Measurements from ENCODE around the gene HPS4. TPM values are rescaled to one million over a fixed set of nuclear protein-coding genes. Genes with fewer than 3 reads are reported as not detected.
A peak's percentile ranks its signal among the peaks of the same experiment; 100 is the strongest.

The HPS4 gene
- total and polyA plus RNA-seq, 8 donors, result 10.3 to 46.1 (median 24.3) TPM

DNA sequence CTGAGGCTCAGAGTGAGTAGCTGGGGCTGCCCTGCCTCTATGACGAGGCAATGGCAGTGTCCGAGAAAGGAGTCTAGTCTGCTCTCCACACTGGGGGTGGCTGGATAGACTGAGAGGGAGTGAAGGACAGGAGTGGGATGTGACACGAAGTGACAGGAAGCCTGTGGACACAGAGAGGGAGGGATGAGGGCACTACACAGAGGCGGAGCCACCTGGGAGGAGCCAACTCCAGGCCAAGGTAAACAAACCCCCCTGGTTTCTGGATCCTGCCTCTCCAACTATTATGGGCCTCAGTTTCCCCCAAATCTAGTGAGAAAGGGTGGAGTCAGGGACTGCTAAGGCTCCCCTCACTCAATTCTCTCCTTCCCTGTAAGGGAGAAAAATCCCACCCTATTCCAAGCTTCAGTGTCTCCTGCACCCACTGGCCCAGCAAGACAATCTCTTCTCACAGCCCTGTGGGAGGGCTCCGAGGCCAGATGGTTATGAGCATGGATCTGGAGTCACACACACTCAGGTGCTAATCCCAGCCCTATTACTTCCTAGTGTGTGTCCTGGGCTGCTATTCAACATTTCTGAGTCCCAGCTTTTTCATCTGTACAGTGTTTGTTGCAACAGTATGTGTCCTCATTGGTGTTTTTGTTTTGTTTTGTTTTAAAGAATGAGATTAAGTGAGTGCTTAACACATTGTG, 29.6 kb downstream of the HPS4 start:
- 73 to 87% (median 80%) methylated on average over 5 of the region's 5 CpGs for WGBS, 5 donors
- no peaks in the 10 kb centered on the region for H3K4me1 ChIP-seq
- no peak for TF ChIP-seq POLR2A (IDR thresholded peaks at IDR 0.05)
- TF ChIP-seq, protein P1, sequence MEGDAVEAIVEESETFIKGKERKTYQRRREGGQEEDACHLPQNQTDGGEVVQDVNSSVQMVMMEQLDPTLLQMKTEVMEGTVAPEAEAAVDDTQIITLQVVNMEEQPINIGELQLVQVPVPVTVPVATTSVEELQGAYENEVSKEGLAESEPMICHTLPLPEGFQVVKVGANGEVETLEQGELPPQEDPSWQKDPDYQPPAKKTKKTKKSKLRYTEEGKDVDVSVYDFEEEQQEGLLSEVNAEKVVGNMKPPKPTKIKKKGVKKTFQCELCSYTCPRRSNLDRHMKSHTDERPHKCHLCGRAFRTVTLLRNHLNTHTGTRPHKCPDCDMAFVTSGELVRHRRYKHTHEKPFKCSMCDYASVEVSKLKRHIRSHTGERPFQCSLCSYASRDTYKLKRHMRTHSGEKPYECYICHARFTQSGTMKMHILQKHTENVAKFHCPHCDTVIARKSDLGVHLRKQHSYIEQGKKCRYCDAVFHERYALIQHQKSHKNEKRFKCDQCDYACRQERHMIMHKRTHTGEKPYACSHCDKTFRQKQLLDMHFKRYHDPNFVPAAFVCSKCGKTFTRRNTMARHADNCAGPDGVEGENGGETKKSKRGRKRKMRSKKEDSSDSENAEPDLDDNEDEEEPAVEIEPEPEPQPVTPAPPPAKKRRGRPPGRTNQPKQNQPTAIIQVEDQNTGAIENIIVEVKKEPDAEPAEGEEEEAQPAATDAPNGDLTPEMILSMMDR (IDR thresholded peaks at IDR 0.05), result no peak
- no peak for TF ChIP-seq POLR2AphosphoS5 (IDR thresholded peaks at IDR 0.05)
- no peak for TF ChIP-seq EP300 (IDR thresholded peaks at IDR 0.05)
- H3K9me3 ChIP-seq, result no peaks in the 10 kb centered on the region
- H3K36me3 ChIP-seq, result peaks cover 50 to 86% (median 81%) of the 10 kb centered on the region in 4 donors
- H3K4me3 ChIP-seq, result no peak overlapping the region
- intact Hi-C loops (cut with DNase I; ENCODE audit: low total_unique reads), result no loop called here
- no peak overlapping the region for H3K27ac ChIP-seq
- H3K27me3 ChIP-seq, result no peaks in the 10 kb centered on the region
- DNase-seq, result no peak

DNA sequence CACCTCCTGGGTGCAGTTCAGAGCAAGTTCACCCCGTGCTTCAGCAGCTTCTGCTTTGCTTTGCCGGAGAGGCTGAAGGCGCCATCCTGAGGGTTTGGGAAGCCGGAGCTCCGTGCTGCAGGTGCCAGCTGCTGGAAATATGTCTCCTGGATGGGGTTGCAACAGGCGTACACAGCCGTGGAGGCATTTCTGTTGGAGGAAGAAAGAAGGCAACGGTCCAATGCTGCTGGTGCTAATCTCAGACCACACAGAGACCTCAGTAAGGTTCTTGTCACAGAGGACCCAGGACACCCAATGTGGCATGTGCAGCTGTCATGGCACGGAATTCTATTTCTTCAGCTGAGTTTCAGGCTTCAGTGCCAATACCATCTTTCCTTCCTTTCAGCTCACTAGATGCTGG, 30.4 kb downstream of the HPS4 start:
- TF ChIP-seq EP300 (IDR thresholded peaks at IDR 0.05) (no peak), POLR2AphosphoS5 (IDR thresholded peaks at IDR 0.05) (no peak), POLR2A (IDR thresholded peaks at IDR 0.05) (no peak)
- TF ChIP-seq, protein P1 (IDR thresholded peaks at IDR 0.05), result no peak
- Histone ChIP-seq H3K27ac (no peak overlapping the region), H3K36me3 (peaks cover 47 to 79% (median 74%) of the 10 kb centered on the region in 4 donors), H3K27me3 (no peaks in the 10 kb centered on the region), H3K9me3 (no peaks in the 10 kb centered on the region), H3K4me1 (peaks cover 0 to under 1% (median 0%) of the 10 kb centered on the region in 4 donors), H3K4me3 (no peak overlapping the region)
- intact Hi-C loops (cut with DNase I; ENCODE audit: low total_unique reads), result no loop called here
- 91 to 95% (median 93%) methylated on average over 9 of the region's 9 CpGs for WGBS, 5 donors
- DNase-seq, result no peak

- Histone ChIP-seq H3K36me3 (peaks cover 39 to 71% (median 66%) of the 10 kb centered on the region in 4 donors), H3K4me1 (peaks cover 0 to 8% (median 0%) of the 10 kb centered on the region in 4 donors), H3K27me3 (no peaks in the 10 kb centered on the region), H3K27ac (no peak overlapping the region), H3K4me3 (no peak overlapping the region), H3K9me3 (no peaks in the 10 kb centered on the region)
- no peak for TF ChIP-seq POLR2AphosphoS5 (IDR thresholded peaks at IDR 0.05)
- TF ChIP-seq, protein P1 (IDR thresholded peaks at IDR 0.05), result no peak
- TF ChIP-seq POLR2A (IDR thresholded peaks at IDR 0.05), result no peak
- TF ChIP-seq EP300 (IDR thresholded peaks at IDR 0.05), result no peak
- DNase-seq, result peak in 1 of 2 donors; percentile 22
- WGBS, 5 donors, result 89 to 95% (median 93%) methylated on average over 23 of the region's 23 CpGs
- intact Hi-C loops (cut with DNase I; ENCODE audit: low total_unique reads), result no loop called here
Measured at GRCh38 chr22:26452236-26453016, 31.2 kb downstream of the HPS4 start.

GRCh38 chr22:26450453-26451185, 33.0 kb downstream of the HPS4 start:
- Histone ChIP-seq H3K36me3 (peaks cover 27 to 56% (median 48%) of the 10 kb centered on the region in 4 donors), H3K4me3 (no peak overlapping the region), H3K9me3 (no peaks in the 10 kb centered on the region), H3K27me3 (no peaks in the 10 kb centered on the region), H3K27ac (no peak overlapping the region), H3K4me1 (peaks cover 0 to 13% (median 0%) of the 10 kb centered on the region in 4 donors)
- TF ChIP-seq EP300 (IDR thresholded peaks at IDR 0.05) (no peak), POLR2A (IDR thresholded peaks at IDR 0.05) (no peak), POLR2AphosphoS5 (IDR thresholded peaks at IDR 0.05) (no peak)
- TF ChIP-seq, protein P1 (IDR thresholded peaks at IDR 0.05), result no peak
- WGBS, 5 donors, result 83 to 88% (median 86%) methylated on average over 9 of the region's 9 CpGs
- no peak for DNase-seq
- intact Hi-C loops (cut with DNase I; ENCODE audit: low total_unique reads), result no loop called here

All from stomach (tissue), 9 donors.